ENCODE data around the gene NT5C1B.
"Not testable (repeated sequence)": the region's sequence is repeated elsewhere in the genome, so short reads cannot be mapped to it uniquely, and the experiment has no call there.

The NT5C1B gene

DNA sequence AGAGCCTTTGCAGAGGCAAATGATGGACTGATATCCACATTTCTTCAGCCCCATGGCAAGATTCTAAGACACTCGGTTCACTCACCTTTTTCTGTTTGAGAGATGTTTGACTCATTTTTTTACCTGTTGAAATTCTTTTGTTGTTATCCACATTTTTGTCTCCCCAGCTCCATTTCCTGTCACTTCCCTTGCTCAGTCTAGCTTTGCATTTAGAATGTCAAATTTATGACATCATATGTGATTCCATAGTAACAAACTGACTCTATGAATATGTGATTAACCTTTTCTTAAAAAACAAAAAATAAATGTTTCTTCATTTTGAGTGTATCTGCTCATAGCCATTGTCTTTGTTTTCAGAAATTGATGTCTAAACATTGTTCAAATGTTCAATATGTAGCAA, at the start of gene NT5C1B:
TSS of gene NT5C1B (minus strand) at position 216 of the 400 bp plus-strand sequence. CDS start at position 115, 101 bp downstream.
- TF ChIP-seq, protein P1, sequence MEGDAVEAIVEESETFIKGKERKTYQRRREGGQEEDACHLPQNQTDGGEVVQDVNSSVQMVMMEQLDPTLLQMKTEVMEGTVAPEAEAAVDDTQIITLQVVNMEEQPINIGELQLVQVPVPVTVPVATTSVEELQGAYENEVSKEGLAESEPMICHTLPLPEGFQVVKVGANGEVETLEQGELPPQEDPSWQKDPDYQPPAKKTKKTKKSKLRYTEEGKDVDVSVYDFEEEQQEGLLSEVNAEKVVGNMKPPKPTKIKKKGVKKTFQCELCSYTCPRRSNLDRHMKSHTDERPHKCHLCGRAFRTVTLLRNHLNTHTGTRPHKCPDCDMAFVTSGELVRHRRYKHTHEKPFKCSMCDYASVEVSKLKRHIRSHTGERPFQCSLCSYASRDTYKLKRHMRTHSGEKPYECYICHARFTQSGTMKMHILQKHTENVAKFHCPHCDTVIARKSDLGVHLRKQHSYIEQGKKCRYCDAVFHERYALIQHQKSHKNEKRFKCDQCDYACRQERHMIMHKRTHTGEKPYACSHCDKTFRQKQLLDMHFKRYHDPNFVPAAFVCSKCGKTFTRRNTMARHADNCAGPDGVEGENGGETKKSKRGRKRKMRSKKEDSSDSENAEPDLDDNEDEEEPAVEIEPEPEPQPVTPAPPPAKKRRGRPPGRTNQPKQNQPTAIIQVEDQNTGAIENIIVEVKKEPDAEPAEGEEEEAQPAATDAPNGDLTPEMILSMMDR (IDR thresholded peaks at IDR 0.05; ENCODE audit: low read depth, low read length, missing control alignments), result no peak
- no peak for DNase-seq (ENCODE audit: low read depth)
- no peak within 1 kb of the TSS for H3K4me3 ChIP-seq (ENCODE audit: low read depth, low read length)

DNA sequence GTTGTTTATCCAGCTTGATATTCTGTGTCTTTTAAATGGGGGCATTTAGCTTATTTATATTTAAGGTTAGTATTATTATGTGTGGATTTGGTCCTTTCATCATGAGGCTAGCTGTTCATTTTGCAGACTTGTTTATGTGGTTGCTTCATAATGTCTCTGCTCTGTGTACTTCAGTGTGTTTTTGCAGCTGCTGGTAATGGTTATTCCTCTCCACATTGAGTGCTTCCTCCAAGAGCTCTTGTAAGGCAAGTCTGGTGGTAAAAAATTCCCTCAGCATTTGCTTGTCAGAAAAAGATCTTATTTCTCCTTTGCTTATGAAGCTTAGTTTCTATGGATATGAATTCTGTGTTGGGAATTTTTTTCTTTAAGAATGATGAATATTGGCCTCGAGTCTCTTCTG, 47.8 kb upstream of the NT5C1B start:
- no peak overlapping the region for H3K4me3 ChIP-seq (ENCODE audit: low read depth, low read length)
- TF ChIP-seq, protein P1 (IDR thresholded peaks at IDR 0.05; ENCODE audit: low read depth, low read length, missing control alignments), result no peak
- DNase-seq (ENCODE audit: low read depth), result no peak

DNA sequence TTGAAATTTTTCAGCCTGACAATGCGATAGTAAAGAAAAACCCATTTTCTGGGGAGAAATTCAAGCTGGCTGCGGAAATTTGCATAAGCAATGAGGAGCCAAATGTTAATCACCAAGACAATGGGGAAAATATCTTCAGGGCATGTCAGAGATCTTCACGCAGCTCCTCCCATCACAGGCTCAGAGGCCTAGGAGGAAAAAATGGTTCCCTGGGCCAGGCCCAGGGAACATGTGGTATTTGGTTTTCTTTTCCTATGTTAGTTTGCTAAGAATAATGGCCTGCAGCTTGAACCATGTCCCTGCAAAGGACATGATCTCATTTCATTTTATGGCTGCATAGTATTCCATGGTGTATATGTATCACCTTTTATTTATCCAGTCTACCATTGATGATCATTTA, 43.3 kb upstream of the NT5C1B start:
- H3K4me3 ChIP-seq (ENCODE audit: low read depth, low read length); DNase-seq (ENCODE audit: low read depth): not testable (repeated sequence)

DNA sequence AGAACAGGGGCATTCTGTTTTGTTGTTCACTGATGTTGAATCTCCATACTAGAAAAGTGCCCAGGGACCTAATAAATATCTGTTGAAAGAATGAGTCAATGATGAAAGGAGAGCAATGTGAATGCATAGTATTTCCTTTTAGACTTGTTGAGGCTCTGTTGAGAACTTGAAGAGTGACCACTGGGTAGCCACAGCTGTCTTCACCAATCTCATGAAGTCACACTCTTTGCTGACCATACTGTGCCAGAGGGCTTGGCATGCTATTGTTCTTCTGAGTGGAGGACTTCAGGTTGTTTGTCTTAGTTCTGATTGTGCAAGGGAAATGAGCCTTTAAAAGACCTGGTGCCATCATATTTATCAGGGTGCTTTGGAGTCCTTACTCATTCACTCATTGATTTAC, 41.6 kb upstream of the NT5C1B start:
- TF ChIP-seq, protein P1 (IDR thresholded peaks at IDR 0.05; ENCODE audit: low read depth, low read length, missing control alignments), result no peak

DNA sequence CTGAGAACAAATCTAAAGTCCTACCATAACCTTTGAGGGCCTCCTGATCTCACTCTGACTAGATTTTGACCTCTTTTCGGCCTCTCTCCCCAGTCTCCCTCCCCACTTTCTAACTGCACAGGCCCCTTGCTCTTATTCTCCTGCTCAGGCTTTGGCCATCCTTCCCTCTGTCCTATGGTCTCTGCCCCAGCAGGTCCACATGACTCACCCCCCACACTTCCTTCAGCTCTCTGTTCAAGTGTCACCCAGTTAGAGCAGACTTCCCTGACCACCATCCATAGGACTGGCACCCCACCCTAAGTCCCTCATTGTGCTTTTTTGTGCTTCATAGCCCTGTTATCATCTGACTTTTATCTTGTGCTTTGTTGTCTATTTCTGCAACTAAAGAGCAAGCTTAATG, 41.2 kb upstream of the NT5C1B start:
- no peak overlapping the region for H3K4me3 ChIP-seq (ENCODE audit: low read depth, low read length)
- no peak for DNase-seq (ENCODE audit: low read depth)
- TF ChIP-seq, protein P1 (IDR thresholded peaks at IDR 0.05; ENCODE audit: low read depth, low read length, missing control alignments), result no peak

More for the DNA sequence above, 41.6 kb upstream of the NT5C1B start:
- no peak overlapping the region for H3K4me3 ChIP-seq (ENCODE audit: low read depth, low read length)
- no peak for DNase-seq (ENCODE audit: low read depth)

DNA sequence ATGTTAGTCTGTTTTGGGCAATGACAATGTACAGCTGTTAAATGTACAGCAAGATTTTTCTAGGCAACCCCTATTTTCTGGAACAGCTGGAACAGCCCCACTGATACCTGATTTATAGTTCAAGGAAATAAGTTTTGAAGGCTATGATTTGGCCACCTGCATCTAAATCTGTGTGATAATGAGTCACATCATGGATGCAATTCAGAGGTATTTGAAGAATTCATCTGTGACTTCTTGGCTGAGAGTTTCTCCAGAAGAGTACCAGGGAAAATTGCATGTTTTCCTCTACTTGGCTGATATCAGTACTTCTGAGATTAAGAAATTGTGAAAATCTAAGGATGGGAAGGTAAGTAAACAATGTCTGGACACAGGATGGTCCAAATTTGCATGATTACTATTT, 40.7 kb upstream of the NT5C1B start:
- no peak overlapping the region for H3K4me3 ChIP-seq (ENCODE audit: low read depth, low read length)
- no peak for DNase-seq (ENCODE audit: low read depth)
- TF ChIP-seq, protein P1 (IDR thresholded peaks at IDR 0.05; ENCODE audit: low read depth, low read length, missing control alignments), result no peak

DNA sequence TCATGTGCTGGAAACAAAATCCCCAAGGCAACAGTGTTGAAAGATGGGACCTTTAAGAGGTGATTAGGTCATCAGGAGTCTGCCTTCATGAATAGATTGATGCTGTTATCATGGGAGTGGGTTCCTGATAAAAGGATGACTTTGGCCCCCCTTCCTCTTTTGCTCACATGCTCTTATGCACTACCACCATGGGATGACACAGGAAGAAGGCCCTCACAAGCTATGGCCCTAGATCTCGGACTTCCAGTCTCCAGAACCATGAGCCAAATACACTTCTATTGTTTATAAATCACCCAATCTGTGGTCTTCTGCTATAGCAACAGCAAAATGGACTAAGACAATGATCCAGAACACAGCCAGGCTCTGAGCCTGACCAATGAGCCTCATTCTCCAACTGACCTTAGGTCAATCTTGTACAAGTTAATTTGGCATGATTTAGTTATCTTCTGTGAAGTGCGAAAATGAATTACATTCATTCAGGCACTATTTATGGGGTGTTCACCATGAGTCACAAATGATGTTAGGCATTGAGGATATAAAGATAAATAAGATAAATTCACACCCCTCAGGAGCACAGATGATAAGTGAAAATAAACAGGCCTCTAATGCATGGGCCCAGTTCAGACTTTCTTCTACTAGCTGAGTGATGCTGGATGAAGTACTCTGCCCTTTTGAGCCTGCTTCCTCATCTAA, 37.7 kb upstream of the NT5C1B start:
- H3K4me3 ChIP-seq (ENCODE audit: low read depth, low read length), result no peak overlapping the region
- TF ChIP-seq, protein P1 (IDR thresholded peaks at IDR 0.05; ENCODE audit: low read depth, low read length, missing control alignments), result no peak
- DNase-seq (ENCODE audit: low read depth), result no peak
